Glutamatergic neuron (in vitro differentiated cells): ENCODE data around the gene TSPAN31. TPM values are rescaled to one million over a fixed set of nuclear protein-coding genes. Genes with fewer than 3 reads are reported as not detected.

Source experiments
- DNase-seq: peaks from one replicate; pipeline ENCODE4 v3.0.0; 2022
- H3K27ac Mint-ChIP-seq: one replicate; pipeline ENCODE4 v1.8.0; 2020; ENCODE audit warnings: mild to moderate bottlenecking, mixed read lengths, inconsistent platforms; ENCODE audit not compliant: unreplicated experiment
- H3K27me3 Mint-ChIP-seq: one replicate; pipeline ENCODE4 v1.8.0; 2020; ENCODE audit warnings: mild to moderate bottlenecking, moderate library complexity, mixed read lengths, inconsistent platforms; ENCODE audit not compliant: unreplicated experiment
- H3K36me3 Mint-ChIP-seq: one replicate; pipeline ENCODE4 v1.8.0; 2020; ENCODE audit warnings: mild to moderate bottlenecking, mixed read lengths, inconsistent platforms; ENCODE audit not compliant: unreplicated experiment
- H3K4me1 Mint-ChIP-seq: one replicate; pipeline ENCODE4 v1.8.0; 2020; ENCODE audit warnings: mild to moderate bottlenecking, low read depth, mixed read lengths, inconsistent platforms; ENCODE audit not compliant: unreplicated experiment
- H3K4me3 Mint-ChIP-seq: one replicate; pipeline ENCODE4 v1.8.0; 2020; ENCODE audit warnings: mild to moderate bottlenecking, mixed read lengths, inconsistent platforms; ENCODE audit not compliant: unreplicated experiment
- H3K9me3 Mint-ChIP-seq: one replicate; pipeline ENCODE4 v1.8.0; 2020; ENCODE audit warnings: mild to moderate bottlenecking, moderate library complexity, mixed read lengths, inconsistent platforms; ENCODE audit not compliant: unreplicated experiment
- CTCF ChIP-seq: fragments of 200-600 bp; sonication (generic); IDR thresholded peaks from one replicate; pipeline ENCODE4 v1.5.0; 2021; ENCODE audit not compliant: partially characterized antibody, unreplicated experiment
- total RNA-seq: library from RNA; stranded (reverse); fragmentation: NEBNext Ultra II Directional; extraction: Animal tissue kit (Norgen Biotek cat#: 25700); gene quantifications from one replicate; pipeline ENCODE4 v1.2.1, GENCODE V29; 2021; ENCODE audit not compliant: unreplicated experiment

Gene TSPAN31
- total RNA-seq, 1 donor from 2014 or later: 27.2 TPM

GRCh38 chr12:57741844-57742738 is 2.7 kb upstream of the TSPAN31 start:
- DNase-seq: no peak
- no peak overlapping the region for H3K27ac Mint-ChIP-seq
- H3K9me3 Mint-ChIP-seq: peaks cover 18% of the 10 kb centered on the region
- peaks cover 4% of the 10 kb centered on the region for H3K36me3 Mint-ChIP-seq
- no peak overlapping the region for H3K4me3 Mint-ChIP-seq
- no peak for TF ChIP-seq CTCF
- H3K4me1 Mint-ChIP-seq: peaks cover 10% of the 10 kb centered on the region
- H3K27me3 Mint-ChIP-seq: peaks cover 24% of the 10 kb centered on the region

GRCh38 chr12:57743769-57744168 is 1.1 kb upstream of the TSPAN31 start:
- H3K4me3 Mint-ChIP-seq: peak overlapping the region; percentile 92
- H3K36me3 Mint-ChIP-seq: peaks cover 7% of the 10 kb centered on the region
- H3K27ac Mint-ChIP-seq: peak overlapping the region; percentile 96
- peaks cover 10% of the 10 kb centered on the region for H3K4me1 Mint-ChIP-seq
- DNase-seq: no peak
- H3K27me3 Mint-ChIP-seq: peaks cover 24% of the 10 kb centered on the region
- no peak for TF ChIP-seq CTCF
- peaks cover 18% of the 10 kb centered on the region for H3K9me3 Mint-ChIP-seq

GRCh38 chr12:57744194-57744776 is 554 bp upstream of the TSPAN31 start:
- H3K27ac Mint-ChIP-seq: peak overlapping the region; percentile 96
- H3K9me3 Mint-ChIP-seq: peaks cover 16% of the 10 kb centered on the region
- peaks cover 19% of the 10 kb centered on the region for H3K27me3 Mint-ChIP-seq
- H3K4me3 Mint-ChIP-seq: peak overlapping the region; percentile 92
- TF ChIP-seq CTCF: no peak
- DNase-seq: peak; percentile 83
- peaks cover 6% of the 10 kb centered on the region for H3K4me1 Mint-ChIP-seq
- H3K36me3 Mint-ChIP-seq: peaks cover 5% of the 10 kb centered on the region

GRCh38 chr12:57745485-57745881 is 644 bp downstream of the TSPAN31 start:
- peaks cover 17% of the 10 kb centered on the region for H3K27me3 Mint-ChIP-seq
- H3K36me3 Mint-ChIP-seq: peaks cover 3% of the 10 kb centered on the region
- no peak for DNase-seq
- peak overlapping the region; percentile 92 for H3K4me3 Mint-ChIP-seq
- H3K27ac Mint-ChIP-seq: peak overlapping the region; percentile 96
- peaks cover 15% of the 10 kb centered on the region for H3K9me3 Mint-ChIP-seq
- no peak for TF ChIP-seq CTCF
- peaks cover 5% of the 10 kb centered on the region for H3K4me1 Mint-ChIP-seq

GRCh38 chr12:57746025-57746424 is 1.2 kb downstream of the TSPAN31 start:
- Mint-ChIP-seq H3K36me3 (peaks cover 3% of the 10 kb centered on the region), H3K4me1 (peaks cover 8% of the 10 kb centered on the region), H3K27ac (peak overlapping the region; percentile 96), H3K9me3 (peaks cover 15% of the 10 kb centered on the region), H3K4me3 (peak overlapping the region; percentile 92), H3K27me3 (peaks cover 18% of the 10 kb centered on the region)
- DNase-seq: no peak
- no peak for TF ChIP-seq CTCF
